Neural progenitor cell (in vitro differentiated cells): ENCODE data around the gene BTBD10.

Source experiments
- EZH2phosphoT487 ChIP-seq: fragments of 200-600 bp; sonication (generic); IDR thresholded peaks from 2 replicates; pipeline ENCODE4 v1.6.1; 2017; ENCODE audit warnings: antibody characterized with exemption
- TF ChIP-seq, protein P1 (sequence below): fragments of 200-600 bp; sonication (generic); IDR thresholded peaks from 2 replicates; pipeline ENCODE4 v1.5.1; 2017; ENCODE audit warnings: antibody characterized with exemption, mild to moderate bottlenecking

GRCh38 chr11:13445588-13445987 lies 17.4 kb downstream of the BTBD10 start:
- TF ChIP-seq, protein P1, sequence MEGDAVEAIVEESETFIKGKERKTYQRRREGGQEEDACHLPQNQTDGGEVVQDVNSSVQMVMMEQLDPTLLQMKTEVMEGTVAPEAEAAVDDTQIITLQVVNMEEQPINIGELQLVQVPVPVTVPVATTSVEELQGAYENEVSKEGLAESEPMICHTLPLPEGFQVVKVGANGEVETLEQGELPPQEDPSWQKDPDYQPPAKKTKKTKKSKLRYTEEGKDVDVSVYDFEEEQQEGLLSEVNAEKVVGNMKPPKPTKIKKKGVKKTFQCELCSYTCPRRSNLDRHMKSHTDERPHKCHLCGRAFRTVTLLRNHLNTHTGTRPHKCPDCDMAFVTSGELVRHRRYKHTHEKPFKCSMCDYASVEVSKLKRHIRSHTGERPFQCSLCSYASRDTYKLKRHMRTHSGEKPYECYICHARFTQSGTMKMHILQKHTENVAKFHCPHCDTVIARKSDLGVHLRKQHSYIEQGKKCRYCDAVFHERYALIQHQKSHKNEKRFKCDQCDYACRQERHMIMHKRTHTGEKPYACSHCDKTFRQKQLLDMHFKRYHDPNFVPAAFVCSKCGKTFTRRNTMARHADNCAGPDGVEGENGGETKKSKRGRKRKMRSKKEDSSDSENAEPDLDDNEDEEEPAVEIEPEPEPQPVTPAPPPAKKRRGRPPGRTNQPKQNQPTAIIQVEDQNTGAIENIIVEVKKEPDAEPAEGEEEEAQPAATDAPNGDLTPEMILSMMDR: no peak
- no peak for TF ChIP-seq EZH2phosphoT487
